IgD-negative memory B cell (primary cell): ENCODE measurements around the gene SLC17A9. TPM values are rescaled to one million over a fixed set of nuclear protein-coding genes. Genes with fewer than 3 reads are reported as not detected.

Experiments
- H3K27ac Mint-ChIP-seq, 3 donors: one replicate each; pipeline ENCODE4 v1.8.0; 2020 to 2022; ENCODE audit warnings: mild to moderate bottlenecking in 3 of 3, mixed read lengths in 3 of 3, moderate library complexity in 1 of 3
- H3K27me3 Mint-ChIP-seq: one replicate; pipeline ENCODE4 v1.8.0; 2021; ENCODE audit warnings: mixed read lengths
- H3K36me3 Mint-ChIP-seq: one replicate; pipeline ENCODE4 v1.8.0; 2020; ENCODE audit warnings: mild to moderate bottlenecking, mixed read lengths
- H3K4me1 Mint-ChIP-seq, 3 donors: one replicate each; pipeline ENCODE4 v1.8.0; 2020 to 2022; ENCODE audit warnings: mixed read lengths in 3 of 3, mild to moderate bottlenecking in 1 of 3
- H3K4me3 Mint-ChIP-seq, 4 donors: one replicate each; pipeline ENCODE4 v1.8.0; 2020 to 2022; ENCODE audit warnings: mild to moderate bottlenecking in 4 of 4, mixed read lengths in 4 of 4, moderate library complexity in 3 of 4
- H3K9me3 Mint-ChIP-seq, 3 donors: one replicate each; pipeline ENCODE4 v1.8.0; 2020 to 2021; ENCODE audit warnings: mixed read lengths in 3 of 3, mild to moderate bottlenecking in 1 of 3
- polyA plus RNA-seq: library from polyadenylated mRNA; unstranded; fragments of 300-500 nt; fragmentation: Illumina TruSeq; gene quantifications from one replicate; pipeline ENCODE4 v1.2.3, GENCODE V29; 2021

Gene SLC17A9
- polyA plus RNA-seq, 1 donor from 2014 or later: 4.1 TPM

- H3K4me1 Mint-ChIP-seq: peaks cover 13 to 24% (median 17%) of the 10 kb centered on the region in 3 donors
- no peak overlapping the region for H3K4me3 Mint-ChIP-seq
- H3K36me3 Mint-ChIP-seq: peaks cover 3% of the 10 kb centered on the region
- H3K27ac Mint-ChIP-seq: no peak overlapping the region
- no peaks in the 10 kb centered on the region for H3K27me3 Mint-ChIP-seq
- H3K9me3 Mint-ChIP-seq: no peaks in the 10 kb centered on the region
These were observed 10.1 kb upstream of the SLC17A9 start for GRCh38 chr20:62942456-62942855.

- Mint-ChIP-seq H3K9me3 (no peaks in the 10 kb centered on the region), H3K27me3 (no peaks in the 10 kb centered on the region), H3K4me3 (peak overlapping the region in 1 of 4 donors; percentile 17), H3K4me1 (peaks cover 10 to 18% (median 17%) of the 10 kb centered on the region in 3 donors), H3K36me3 (peaks cover 3% of the 10 kb centered on the region), H3K27ac (no peak overlapping the region)
These were observed 9.1 kb upstream of the SLC17A9 start for GRCh38 chr20:62943396-62943795.

- peaks cover 8 to 12% (median 12%) of the 10 kb centered on the region in 3 donors for H3K4me1 Mint-ChIP-seq
- no peaks in the 10 kb centered on the region for H3K9me3 Mint-ChIP-seq
- H3K27ac Mint-ChIP-seq: peak overlapping the region in 2 of 3 donors; percentile 74 to 86
- H3K4me3 Mint-ChIP-seq: peak overlapping the region in 1 of 4 donors; percentile 83
- peaks cover 6% of the 10 kb centered on the region for H3K36me3 Mint-ChIP-seq
- H3K27me3 Mint-ChIP-seq: no peaks in the 10 kb centered on the region
These were observed 8.3 kb upstream of the SLC17A9 start for GRCh38 chr20:62944184-62944583.

DNA sequence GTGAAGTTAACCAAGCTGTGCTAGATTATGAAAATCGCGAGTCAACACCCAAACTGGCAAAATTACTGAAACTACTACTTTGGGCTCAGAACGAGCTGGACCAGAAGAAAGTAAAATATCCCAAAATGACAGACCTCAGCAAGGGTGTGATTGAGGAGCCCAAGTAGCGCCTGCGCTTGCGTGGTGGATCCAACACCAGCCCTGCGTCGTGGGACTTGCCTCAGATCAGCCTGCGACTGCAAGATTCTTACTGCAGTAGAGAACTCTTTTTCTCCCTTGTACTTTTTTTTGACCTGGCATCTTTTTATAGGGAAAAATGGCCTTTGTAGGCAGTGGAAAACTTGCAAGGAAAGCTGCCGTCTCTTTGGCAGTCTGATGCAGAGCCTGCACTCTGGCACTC is 7.8 kb upstream of the SLC17A9 start:
- Mint-ChIP-seq H3K36me3 (peaks cover 6% of the 10 kb centered on the region), H3K4me3 (peak overlapping the region in 1 of 4 donors; percentile 83), H3K27ac (peak overlapping the region in 2 of 3 donors; percentile 74 to 86)

GRCh38 chr20:62945771-62946339 is 6.7 kb upstream of the SLC17A9 start:
- H3K27me3 Mint-ChIP-seq: no peaks in the 10 kb centered on the region
- H3K36me3 Mint-ChIP-seq: peaks cover 6% of the 10 kb centered on the region
- peaks cover 5 to 7% (median 5%) of the 10 kb centered on the region in 3 donors for H3K4me1 Mint-ChIP-seq
- H3K9me3 Mint-ChIP-seq: no peaks in the 10 kb centered on the region
- no peak overlapping the region for H3K4me3 Mint-ChIP-seq
- no peak overlapping the region for H3K27ac Mint-ChIP-seq

More for the DNA sequence above, 7.8 kb upstream of the SLC17A9 start:
- H3K9me3 Mint-ChIP-seq: no peaks in the 10 kb centered on the region
- peaks cover 5 to 7% (median 7%) of the 10 kb centered on the region in 3 donors for H3K4me1 Mint-ChIP-seq
- no peaks in the 10 kb centered on the region for H3K27me3 Mint-ChIP-seq

GRCh38 chr20:62946918-62947317 is 5.6 kb upstream of the SLC17A9 start:
- Mint-ChIP-seq H3K9me3 (no peaks in the 10 kb centered on the region), H3K27ac (peak overlapping the region in 1 of 3 donors; percentile 47), H3K36me3 (peaks cover 6% of the 10 kb centered on the region), H3K4me3 (peak overlapping the region in 1 of 4 donors; percentile 63), H3K27me3 (no peaks in the 10 kb centered on the region), H3K4me1 (peaks cover 0 to 5% (median 5%) of the 10 kb centered on the region in 3 donors)

DNA sequence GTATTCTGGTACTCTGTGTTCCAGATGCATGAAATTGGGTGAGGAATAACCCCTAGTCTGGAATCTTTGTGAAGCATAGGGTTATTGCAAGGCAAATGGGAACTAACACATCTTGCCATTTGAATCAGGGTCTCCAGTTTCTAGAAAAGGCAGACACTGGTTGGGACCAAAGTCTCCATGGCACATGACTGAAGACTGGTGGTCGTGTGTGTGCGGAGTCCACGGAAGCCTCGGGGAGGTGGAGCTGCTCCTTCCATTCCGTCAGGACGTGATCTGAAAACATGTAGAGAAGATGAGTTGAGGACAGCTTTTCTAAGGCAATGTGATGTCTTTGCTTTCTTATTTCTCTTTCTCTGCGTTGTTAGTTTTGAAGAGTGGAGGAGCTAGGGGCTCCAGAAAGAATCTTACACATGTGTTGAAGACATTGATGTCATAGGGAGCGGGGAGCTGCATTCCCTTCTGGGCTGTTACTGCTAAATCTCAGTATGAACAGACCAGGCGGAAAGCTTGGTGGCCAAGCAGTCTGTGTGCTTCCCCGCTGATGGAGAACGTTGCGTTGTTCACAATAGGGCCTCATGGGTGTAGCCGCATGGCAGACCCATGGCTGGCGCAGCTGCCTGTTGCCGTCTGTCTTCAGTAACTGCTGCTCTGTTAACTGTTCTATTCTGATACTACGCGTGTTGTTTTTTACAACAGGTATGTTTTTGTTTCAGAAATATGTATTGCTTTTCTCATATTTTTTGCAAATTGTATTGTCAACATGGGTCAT is 4.8 kb upstream of the SLC17A9 start:
- H3K9me3 Mint-ChIP-seq: no peaks in the 10 kb centered on the region
- H3K4me1 Mint-ChIP-seq: peaks cover 3 to 7% (median 5%) of the 10 kb centered on the region in 3 donors
- H3K4me3 Mint-ChIP-seq: peak overlapping the region in 1 of 4 donors; percentile 63
- H3K36me3 Mint-ChIP-seq: peaks cover 6% of the 10 kb centered on the region
- H3K27ac Mint-ChIP-seq: no peak overlapping the region
- H3K27me3 Mint-ChIP-seq: no peaks in the 10 kb centered on the region

DNA sequence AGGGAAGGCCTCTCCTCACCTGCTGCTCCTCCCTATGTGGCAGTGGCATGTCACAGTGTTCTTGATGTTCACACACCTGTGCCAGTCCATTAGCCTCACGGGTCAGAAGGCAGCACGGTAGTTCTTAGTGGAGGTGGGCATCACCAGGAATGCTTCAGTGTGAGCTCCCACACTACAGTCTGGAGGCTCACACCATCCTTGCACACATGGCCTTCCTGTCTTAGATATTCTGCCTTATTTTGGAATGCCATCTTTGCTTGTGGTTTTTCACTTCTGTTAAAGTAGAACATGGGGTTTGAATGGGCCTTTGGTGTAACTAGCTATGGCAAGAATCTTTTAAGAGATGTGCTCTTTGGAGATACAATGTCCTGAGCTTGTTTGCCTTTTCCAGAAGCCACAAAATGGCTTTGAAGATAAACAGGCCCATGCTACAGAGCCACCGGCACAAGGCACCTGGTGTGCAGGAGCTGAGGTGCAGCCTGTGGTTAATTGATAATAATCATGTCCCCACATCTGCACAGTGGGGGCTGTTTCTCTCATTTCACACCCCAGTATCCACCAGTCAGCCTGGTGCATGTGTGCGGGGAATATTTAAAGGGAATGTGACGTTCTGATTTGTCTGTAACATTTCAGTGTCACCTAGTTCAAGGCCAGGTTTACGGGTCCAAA is 3.2 kb upstream of the SLC17A9 start:
- no peak overlapping the region for H3K27ac Mint-ChIP-seq
- H3K27me3 Mint-ChIP-seq: no peaks in the 10 kb centered on the region
- H3K9me3 Mint-ChIP-seq: no peaks in the 10 kb centered on the region
- peaks cover 5 to 10% (median 6%) of the 10 kb centered on the region in 3 donors for H3K4me1 Mint-ChIP-seq
- peak overlapping the region in 1 of 4 donors; percentile 52 for H3K4me3 Mint-ChIP-seq
- peaks cover 3% of the 10 kb centered on the region for H3K36me3 Mint-ChIP-seq

- H3K9me3 Mint-ChIP-seq: no peaks in the 10 kb centered on the region
- H3K36me3 Mint-ChIP-seq: peaks cover 3% of the 10 kb centered on the region
- peak overlapping the region in 2 of 4 donors; percentile 21 to 52 for H3K4me3 Mint-ChIP-seq
- no peak overlapping the region for H3K27ac Mint-ChIP-seq
- no peaks in the 10 kb centered on the region for H3K27me3 Mint-ChIP-seq
- H3K4me1 Mint-ChIP-seq: peaks cover 8 to 14% (median 9%) of the 10 kb centered on the region in 3 donors
These were observed 2.5 kb upstream of the SLC17A9 start for GRCh38 chr20:62949962-62950361.

GRCh38 chr20:62950741-62951140 is 1.8 kb upstream of the SLC17A9 start:
- Mint-ChIP-seq H3K27ac (peak overlapping the region in 1 of 3 donors; percentile 46), H3K4me3 (peak overlapping the region in 1 of 4 donors; percentile 52), H3K27me3 (no peaks in the 10 kb centered on the region), H3K4me1 (peaks cover 9 to 14% (median 9%) of the 10 kb centered on the region in 3 donors), H3K9me3 (no peaks in the 10 kb centered on the region), H3K36me3 (peaks cover 3% of the 10 kb centered on the region)

DNA sequence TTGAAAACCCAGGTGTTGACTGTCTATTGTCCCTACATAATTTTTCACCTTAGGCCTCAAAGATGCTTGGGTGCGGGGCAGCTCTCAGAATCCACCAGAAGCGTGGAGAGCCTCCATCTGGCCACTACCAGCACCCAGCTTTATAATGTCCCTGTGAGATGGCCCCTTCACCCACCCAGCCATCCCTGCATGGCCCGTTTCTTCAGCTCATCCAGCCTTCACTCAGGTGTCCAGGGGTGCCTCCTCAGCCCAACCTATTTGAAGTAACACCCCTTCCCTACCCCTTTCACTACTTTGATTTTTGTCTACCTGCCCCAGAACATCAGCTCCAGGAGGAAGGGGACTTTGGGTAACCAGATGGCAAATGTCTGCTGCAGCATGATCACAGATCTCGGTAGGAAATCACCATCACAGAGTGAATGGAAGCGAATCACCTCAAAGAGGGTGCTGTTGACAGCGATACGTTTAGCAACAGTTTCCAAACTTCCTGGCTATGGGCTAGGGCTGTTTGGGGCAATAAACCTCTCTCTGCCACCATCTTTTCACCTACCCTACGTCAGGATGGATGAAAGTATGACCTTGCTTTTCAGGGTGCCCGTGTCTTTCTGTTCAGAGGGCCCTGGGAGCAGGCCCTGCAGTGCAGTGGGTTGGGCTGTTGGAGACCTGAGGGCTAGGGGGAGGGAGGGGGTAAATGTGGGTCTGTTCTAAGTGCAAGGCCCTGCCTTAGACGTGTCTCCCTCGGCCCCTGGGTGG is 1.2 kb upstream of the SLC17A9 start:
- peaks cover 9 to 14% (median 9%) of the 10 kb centered on the region in 3 donors for H3K4me1 Mint-ChIP-seq
- H3K36me3 Mint-ChIP-seq: peaks cover 3% of the 10 kb centered on the region
- H3K27ac Mint-ChIP-seq: peak overlapping the region in 2 of 3 donors; percentile 12 to 35

DNA sequence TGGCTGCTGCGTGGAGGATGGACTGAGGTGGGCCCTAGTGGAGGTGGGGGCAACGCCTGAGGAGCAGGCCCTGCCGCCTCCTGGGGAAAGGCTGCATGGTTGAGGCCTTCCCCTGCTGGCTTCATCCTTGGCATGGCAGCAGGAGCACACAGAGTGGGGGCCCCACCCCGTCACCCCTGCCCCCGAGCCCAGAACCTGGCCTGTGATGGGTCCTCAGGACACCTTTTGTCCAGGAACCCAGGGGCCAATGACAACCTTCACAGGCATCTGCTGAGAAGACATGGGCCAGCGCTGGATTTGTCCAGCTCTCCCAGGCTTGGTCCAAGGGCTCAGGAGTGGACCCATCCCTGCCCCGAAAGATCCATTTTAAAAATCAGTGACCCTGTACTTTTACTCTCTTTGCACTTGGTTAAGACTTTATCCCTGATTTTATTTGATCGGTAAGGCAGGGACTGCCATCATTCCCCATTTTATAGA is 575 bp upstream of the SLC17A9 start:
- Mint-ChIP-seq H3K27me3 (no peaks in the 10 kb centered on the region), H3K9me3 (no peaks in the 10 kb centered on the region), H3K4me3 (peak overlapping the region; percentile 67 to 98 (median 85)), H3K27ac (peak overlapping the region in 2 of 3 donors; percentile 89 to 96), H3K4me1 (peaks cover 9% of the 10 kb centered on the region in 3 donors), H3K36me3 (peaks cover 4% of the 10 kb centered on the region)

More for the DNA sequence above, 1.2 kb upstream of the SLC17A9 start:
- Mint-ChIP-seq H3K4me3 (peak overlapping the region in 2 of 4 donors; percentile 51 to 52), H3K27me3 (no peaks in the 10 kb centered on the region), H3K9me3 (no peaks in the 10 kb centered on the region)

DNA sequence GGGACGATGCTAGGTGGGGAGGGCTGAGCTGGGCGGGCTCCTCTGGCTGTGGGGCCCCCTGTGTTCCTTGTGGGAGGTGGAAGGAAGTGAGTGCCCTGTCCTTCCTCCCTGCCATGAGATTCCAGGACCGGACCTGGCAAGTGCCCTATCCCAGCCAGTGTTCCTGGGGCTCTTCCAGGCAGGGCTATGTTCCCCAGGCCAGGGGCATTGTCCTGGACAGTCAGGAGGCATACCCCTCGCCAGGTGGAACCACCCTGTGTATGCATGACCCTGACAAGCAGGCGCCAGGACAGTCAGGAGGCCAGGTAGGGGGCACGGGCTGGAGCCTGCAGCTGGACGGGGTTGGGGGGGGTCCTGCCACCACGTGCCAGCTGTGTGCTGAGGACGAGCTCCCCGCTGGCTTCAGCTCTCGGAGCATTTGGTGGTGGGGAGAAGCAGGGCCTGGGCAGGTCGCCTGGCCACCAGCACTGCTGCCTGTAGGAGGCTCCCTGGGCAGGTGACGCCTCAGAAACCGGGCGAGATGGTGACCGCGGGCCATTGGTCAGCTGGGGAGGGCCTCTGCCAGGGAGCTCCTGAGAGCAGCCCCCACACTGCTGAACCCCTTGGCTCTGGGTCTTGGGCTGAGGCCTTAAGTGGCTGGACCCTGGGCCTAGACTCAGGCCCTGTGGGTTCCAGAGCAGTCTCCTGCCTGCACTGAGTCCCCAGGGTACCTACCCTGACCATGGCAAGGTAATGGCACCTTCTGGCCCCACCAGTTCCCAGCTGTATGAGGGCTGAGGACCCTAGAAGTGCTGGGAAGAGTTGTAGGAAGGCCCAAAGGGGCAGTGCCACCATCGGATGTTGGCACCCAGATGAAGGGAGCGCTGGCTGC is 694 bp downstream of the SLC17A9 start:
- no peaks in the 10 kb centered on the region for H3K9me3 Mint-ChIP-seq
- H3K4me3 Mint-ChIP-seq: peak overlapping the region; percentile 84 to 98 (median 94)
- no peaks in the 10 kb centered on the region for H3K27me3 Mint-ChIP-seq
- H3K4me1 Mint-ChIP-seq: peaks cover 9% of the 10 kb centered on the region in 3 donors
- H3K36me3 Mint-ChIP-seq: peaks cover 4% of the 10 kb centered on the region
- H3K27ac Mint-ChIP-seq: peak overlapping the region; percentile 89 to 97 (median 96)
